HG02973 (cell line): ENCODE measurements around the gene SP2.

Source experiments
- ATAC-seq: cut with Tn5 transposase; IDR thresholded peaks from one replicate; pipeline ENCODE4 v1.9.1; 2021; ENCODE audit warnings: moderate library complexity; ENCODE audit not compliant: unreplicated experiment

SP2 gene

GRCh38 chr17:47969930-47970724 lies 74.1 kb downstream of the SP2 start:
- ATAC-seq = no peak

DNA sequence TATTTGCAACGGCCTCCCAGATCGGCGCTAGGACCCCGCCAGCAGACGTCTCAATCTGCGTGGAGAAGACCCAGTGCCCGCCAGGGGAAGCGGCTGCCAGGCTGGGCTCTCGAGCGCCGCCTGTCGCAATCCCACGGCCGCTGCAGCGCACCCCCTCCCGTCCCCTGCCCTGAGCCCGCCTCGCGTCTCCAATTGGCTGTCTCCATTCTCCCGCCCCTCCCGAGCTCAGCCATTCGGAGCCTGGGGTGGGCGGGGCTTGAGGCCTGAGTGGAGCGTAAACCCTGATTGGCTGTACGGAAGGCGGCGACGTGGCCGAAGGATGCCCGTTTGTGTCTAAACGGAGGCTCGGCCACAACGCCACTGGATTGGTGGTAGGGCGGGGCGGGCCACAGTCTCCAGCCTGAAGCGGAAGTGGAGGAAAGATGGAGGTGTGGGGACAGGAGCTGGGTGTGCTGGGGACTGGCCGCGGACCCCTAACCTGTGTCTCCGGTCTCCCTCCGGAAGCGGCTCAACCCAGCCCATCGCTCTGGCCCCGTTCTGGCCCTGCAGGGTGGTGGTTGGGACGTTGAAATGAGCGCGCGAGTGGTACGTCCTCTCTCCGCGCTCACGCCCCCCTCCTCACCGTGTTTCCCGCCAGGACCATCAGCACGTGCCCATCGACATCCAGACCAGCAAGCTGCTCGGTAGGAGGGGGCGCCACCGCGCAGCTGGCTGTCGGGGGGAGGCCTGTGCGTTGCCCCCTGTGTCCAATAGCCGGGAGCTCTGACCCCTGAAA lies 74.9 kb downstream of the SP2 start, which contains the start of gene CDK5RAP3:
Gene CDK5RAP3 (plus strand): TSS at position 389 of the 775 bp plus-strand sequence. CDS start 34 bp downstream, at position 423.
- peak; percentile 96 for ATAC-seq

- no peak for ATAC-seq
Measured at GRCh38 chr17:47973541-47973940, 77.5 kb downstream of the SP2 start.

GRCh38 chr17:47975189-47975822 lies 79.3 kb downstream of the SP2 start:
- no peak for ATAC-seq

GRCh38 chr17:47975823-47976205 lies 79.8 kb downstream of the SP2 start:
- no peak for ATAC-seq

GRCh38 chr17:47978324-47978723 lies 82.3 kb downstream of the SP2 start:
- no peak for ATAC-seq
